HEK293T (cell line): ENCODE data around the gene TLNRD1.

Experiments used
- CTCF ChIA-PET: fragments of 350-600 bp; formaldehyde crosslinking; extraction: SDS; loops from one replicate; lab custom pipeline; 2021; ENCODE audit warnings: antibody characterized with exemption, inconsistent platforms; lab: Yijun Ruan, JAX
- POLR2A ChIA-PET: fragments of 350-600 bp; formaldehyde crosslinking; extraction: SDS; loops from one replicate; lab custom pipeline; 2020; ENCODE audit warnings: antibody characterized with exemption, inconsistent platforms; lab: Yijun Ruan, JAX
- DNase-seq: peaks from one replicate; pipeline ENCODE4 v3.0.0; 2012; ENCODE audit warnings: mixed read lengths; ENCODE audit errors: extremely low spot score
- ARNT ChIP-seq: fragments of 450-650 bp; IDR thresholded peaks from 2 replicates; pipeline ENCODE4 v1.6.1; 2017; ENCODE audit warnings: mild to moderate bottlenecking
- BHLHE40 ChIP-seq: fragments of 450-650 bp; IDR thresholded peaks from 2 replicates; pipeline ENCODE4 v1.6.1; 2016; ENCODE audit warnings: mild to moderate bottlenecking, moderate library complexity, borderline replicate concordance
- CTBP1 ChIP-seq: fragments of 450-650 bp; IDR thresholded peaks from 2 replicates; pipeline ENCODE4 v1.6.1; 2016; ENCODE audit warnings: borderline replicate concordance
- ELF4 ChIP-seq: fragments of 450-650 bp; IDR thresholded peaks from 2 replicates; pipeline ENCODE4 v1.6.1; 2017; ENCODE audit warnings: antibody characterized with exemption
- FOXA1 ChIP-seq: fragments of 450-650 bp; IDR thresholded peaks from 2 replicates; pipeline ENCODE4 v1.6.1; 2016; ENCODE audit warnings: mild to moderate bottlenecking
- FOXK2 ChIP-seq: fragments of 450-650 bp; IDR thresholded peaks from 2 replicates; pipeline ENCODE4 v1.6.1; 2016; ENCODE audit warnings: mild to moderate bottlenecking
- FOXM1 ChIP-seq: fragments of 450-650 bp; IDR thresholded peaks from 2 replicates; pipeline ENCODE4 v1.6.1; 2017; ENCODE audit warnings: mild to moderate bottlenecking, borderline replicate concordance
- HDGF ChIP-seq: fragments of 450-650 bp; IDR thresholded peaks from 2 replicates; pipeline ENCODE4 v1.6.1; 2017; ENCODE audit warnings: antibody characterized with exemption, borderline replicate concordance
- L3MBTL2 ChIP-seq: fragments of 450-650 bp; conservative IDR thresholded peaks from 2 replicates; pipeline ENCODE4 v1.6.1; 2016; ENCODE audit warnings: mild to moderate bottlenecking
- LEF1 ChIP-seq: fragments of 450-650 bp; IDR thresholded peaks from 2 replicates; pipeline ENCODE4 v1.6.1; 2017; ENCODE audit warnings: mild to moderate bottlenecking, borderline replicate concordance
- NFRKB ChIP-seq: fragments of 450-650 bp; IDR thresholded peaks from 2 replicates; pipeline ENCODE4 v1.6.1; 2016; ENCODE audit warnings: mild to moderate bottlenecking, moderate library complexity
- SP1 ChIP-seq: fragments of 450-650 bp; IDR thresholded peaks from 2 replicates; pipeline ENCODE4 v1.6.1; 2017
- SUZ12 ChIP-seq: fragments of 450-650 bp; IDR thresholded peaks from 2 replicates; pipeline ENCODE4 v1.6.1; 2016; ENCODE audit warnings: mild to moderate bottlenecking
- TARDBP ChIP-seq: fragments of 450-650 bp; IDR thresholded peaks from 2 replicates; pipeline ENCODE4 v1.6.1; 2016
- ZNF384 ChIP-seq: fragments of 450-650 bp; IDR thresholded peaks from 2 replicates; pipeline ENCODE4 v1.6.1; 2016
- TF ChIP-seq, protein P1 (sequence below): fragments of 450-650 bp; IDR thresholded peaks from 2 replicates; pipeline ENCODE4 v1.6.1; 2016

Gene TLNRD1

DNA sequence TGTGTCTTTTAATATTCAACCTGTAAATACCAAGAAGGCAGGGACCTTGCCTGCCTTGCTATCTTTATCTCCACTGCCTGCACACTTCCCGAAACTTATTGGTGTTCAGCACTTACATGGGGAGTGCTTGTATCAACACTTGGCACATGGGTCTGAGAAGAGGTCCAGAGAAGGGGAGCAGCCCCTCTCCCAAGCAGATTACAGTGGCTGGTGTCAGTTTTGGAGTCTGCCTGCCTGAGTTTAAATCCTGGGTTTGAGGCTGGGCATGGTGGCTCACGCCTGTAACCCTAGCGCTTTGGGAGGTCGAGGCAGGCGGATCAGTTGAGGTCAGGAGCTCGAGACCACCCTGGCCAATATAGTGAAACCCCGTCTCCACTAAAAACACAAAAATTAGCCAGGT lies 31.4 kb upstream of the TLNRD1 start:
- TF ChIP-seq CTBP1 (no peak), FOXK2 (no peak), L3MBTL2 (no peak), NFRKB (no peak), FOXA1 (no peak), HDGF (no peak), LEF1 (no peak), SP1 (no peak), ZNF384 (no peak), ELF4 (no peak), ARNT (no peak), TARDBP (no peak), SUZ12 (no peak), BHLHE40 (no peak), FOXM1 (no peak)
- TF ChIP-seq, protein P1, sequence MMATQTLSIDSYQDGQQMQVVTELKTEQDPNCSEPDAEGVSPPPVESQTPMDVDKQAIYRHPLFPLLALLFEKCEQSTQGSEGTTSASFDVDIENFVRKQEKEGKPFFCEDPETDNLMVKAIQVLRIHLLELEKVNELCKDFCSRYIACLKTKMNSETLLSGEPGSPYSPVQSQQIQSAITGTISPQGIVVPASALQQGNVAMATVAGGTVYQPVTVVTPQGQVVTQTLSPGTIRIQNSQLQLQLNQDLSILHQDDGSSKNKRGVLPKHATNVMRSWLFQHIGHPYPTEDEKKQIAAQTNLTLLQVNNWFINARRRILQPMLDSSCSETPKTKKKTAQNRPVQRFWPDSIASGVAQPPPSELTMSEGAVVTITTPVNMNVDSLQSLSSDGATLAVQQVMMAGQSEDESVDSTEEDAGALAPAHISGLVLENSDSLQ: no peak
- no peak for DNase-seq
- POLR2A ChIA-PET: no interaction called here
- CTCF ChIA-PET: interaction anchor here (0.7 to 3.2 kb wide), 8 partner anchors 52 to 402 kb away, joined by 3 to 23 read pairs (median 4); partner anchors contain the start of gene CEMIP

DNA sequence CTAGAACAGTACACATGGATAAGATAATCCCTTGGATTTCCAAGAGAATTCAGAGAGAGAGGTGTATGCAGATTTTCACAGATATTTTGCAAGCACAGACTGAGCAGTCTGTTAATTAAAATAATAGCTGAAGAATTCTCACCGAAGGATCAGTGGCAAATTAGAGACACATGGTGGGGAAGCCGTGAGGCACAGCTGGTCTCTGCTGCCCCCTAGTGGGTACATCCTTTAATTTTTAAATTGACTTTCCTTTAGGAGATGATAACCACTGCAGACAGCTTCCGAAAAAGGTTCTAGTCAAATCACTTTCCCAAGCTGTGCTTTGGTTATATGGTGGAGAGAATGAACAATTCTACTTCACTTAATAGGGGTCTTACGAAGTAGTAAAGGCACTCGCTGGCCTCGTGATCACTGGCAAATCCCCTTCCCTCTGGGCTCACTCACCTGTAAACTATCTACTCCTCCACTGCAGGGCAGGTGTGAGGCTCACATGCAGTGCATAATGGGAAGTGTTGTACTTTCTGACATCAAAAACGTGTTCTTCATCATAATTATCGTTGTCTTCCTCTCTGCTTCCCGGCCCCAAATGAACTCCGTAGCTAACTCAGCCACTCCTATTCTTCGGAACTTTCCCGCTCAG lies 30.6 kb upstream of the TLNRD1 start:
- POLR2A ChIA-PET: no interaction called here
- no peak for TF ChIP-seq FOXA1
- TF ChIP-seq L3MBTL2: peak; percentile 57
- TF ChIP-seq FOXM1: no peak
- TF ChIP-seq, protein P1: no peak
- TF ChIP-seq HDGF: no peak
- DNase-seq: peak; percentile 73

DNA sequence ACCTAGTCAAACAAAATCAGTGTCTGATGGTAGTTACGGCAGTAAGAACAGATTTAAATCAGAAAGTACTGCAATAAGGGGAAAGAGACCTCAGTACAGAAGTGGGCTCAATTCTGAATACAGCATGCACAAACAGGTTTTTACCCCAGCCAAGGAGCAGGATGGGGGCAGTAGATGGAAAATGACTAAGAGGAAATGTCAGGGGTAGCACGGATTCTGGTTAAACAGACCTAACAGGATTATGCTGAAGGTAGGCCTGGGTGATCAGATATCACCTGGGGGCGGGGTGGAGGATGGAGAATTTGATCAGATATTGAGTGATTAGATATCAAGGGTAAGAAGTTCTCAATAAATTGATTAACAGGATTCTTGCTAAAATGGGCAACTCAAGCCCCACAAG lies 30.1 kb upstream of the TLNRD1 start:
- ChIA-PET POLR2A (no interaction called here), CTCF (interaction anchor here (1.0 to 3.2 kb wide), 8 partner anchors 9 to 296 kb away, joined by 3 to 23 read pairs (median 5); partner anchors contain the start of gene CEMIP)
- no peak for TF ChIP-seq BHLHE40
- TF ChIP-seq FOXK2: no peak
- TF ChIP-seq CTBP1: no peak
- TF ChIP-seq TARDBP: no peak
- no peak for DNase-seq

More for the DNA sequence above, 30.6 kb upstream of the TLNRD1 start:
- CTCF ChIA-PET: interaction anchor here (0.7 to 3.2 kb wide), 12 partner anchors 53 to 403 kb away, joined by 3 to 23 read pairs (median 4); partner anchors contain the start of gene CEMIP

DNA sequence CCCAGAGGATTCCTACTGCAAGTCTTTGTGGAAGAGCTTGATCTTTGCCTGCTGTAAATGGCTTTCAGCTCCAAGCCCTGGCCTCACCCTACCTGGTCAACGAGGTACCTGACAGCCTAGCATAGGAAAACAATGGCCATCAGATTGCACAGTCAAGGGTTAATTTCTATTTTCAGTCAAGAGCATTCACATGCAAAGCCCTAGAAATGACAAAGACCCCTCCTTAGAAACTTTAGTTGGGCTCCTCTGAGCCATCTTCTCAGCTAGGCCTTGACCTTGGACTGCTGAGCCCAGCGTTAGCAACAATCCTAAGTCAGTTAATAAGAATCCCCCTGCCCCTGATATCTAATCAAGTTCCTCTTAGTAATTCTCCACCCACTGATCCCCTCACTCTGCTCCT lies 29.6 kb upstream of the TLNRD1 start:
- POLR2A ChIA-PET: no interaction called here
- TF ChIP-seq HDGF: no peak
- no peak for TF ChIP-seq NFRKB
- TF ChIP-seq ARNT: no peak
- TF ChIP-seq ZNF384: no peak
- TF ChIP-seq, protein P1: no peak
- TF ChIP-seq ELF4: no peak
- no peak for TF ChIP-seq BHLHE40
- no peak for TF ChIP-seq SP1
- no peak for TF ChIP-seq LEF1
- no peak for TF ChIP-seq L3MBTL2
- TF ChIP-seq FOXM1: no peak
- TF ChIP-seq FOXA1: no peak
- no peak for TF ChIP-seq FOXK2
- no peak for TF ChIP-seq CTBP1
- TF ChIP-seq SUZ12: no peak
- CTCF ChIA-PET: interaction anchor here (1.0 kb wide), 1 partner anchor 8 kb away, joined by 4 read pairs; no protein-coding TSS in a partner anchor
- DNase-seq: no peak

DNA sequence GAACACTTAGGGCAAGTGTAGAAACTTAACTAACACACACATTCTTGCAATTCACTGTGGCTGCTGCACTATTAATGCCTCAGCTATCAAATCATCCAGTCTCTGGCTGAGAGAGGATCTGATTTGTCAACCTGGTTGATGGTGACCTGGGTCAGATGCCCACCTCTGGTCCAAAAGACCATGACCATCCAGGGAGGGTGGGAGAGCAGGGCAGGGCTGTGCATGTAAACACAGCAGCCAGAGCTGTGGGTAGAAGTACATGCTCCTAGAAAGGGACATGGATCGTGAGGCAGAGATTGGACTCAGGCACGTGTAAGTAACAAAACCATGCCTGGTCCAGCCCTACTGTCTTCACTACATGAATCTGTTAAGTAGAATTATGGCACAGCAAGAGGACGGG lies 28.4 kb upstream of the TLNRD1 start:
- TF ChIP-seq FOXK2 (no peak), ZNF384 (no peak), NFRKB (no peak)
- POLR2A ChIA-PET: no interaction called here
- DNase-seq: no peak
- CTCF ChIA-PET: interaction anchor here (0.6 to 1.2 kb wide), 2 partner anchors 193 to 1111 kb away, joined by 3 to 5 read pairs; partner anchors contain the start of gene CEMIP

DNA sequence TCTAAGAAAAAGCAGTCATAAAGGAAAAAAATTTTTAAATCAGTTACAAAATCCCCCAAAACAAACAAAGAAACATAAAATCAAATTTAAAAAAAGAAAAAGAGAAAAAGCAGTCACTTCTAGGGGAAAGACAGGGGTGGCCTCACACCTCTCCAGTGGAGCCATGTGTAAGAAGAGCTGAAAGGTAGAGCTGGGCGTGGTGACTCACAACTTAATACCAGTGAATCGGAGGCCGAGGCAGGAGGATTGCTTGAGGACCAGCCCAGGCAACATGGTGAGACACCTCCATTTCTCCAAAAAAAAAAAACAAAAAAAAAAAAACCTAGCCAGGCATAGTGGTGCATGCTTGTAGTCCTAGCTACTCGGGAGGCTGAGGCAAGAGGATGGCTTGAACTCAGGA lies 25.8 kb upstream of the TLNRD1 start:
- no peak for DNase-seq
- TF ChIP-seq L3MBTL2 (0 out of 2 replicates have a peak, but pooled peaks have one; percentile 14), FOXM1 (no peak), HDGF (no peak), BHLHE40 (no peak), NFRKB (no peak)
- TF ChIP-seq, protein P1: no peak
- POLR2A ChIA-PET: no interaction called here
- CTCF ChIA-PET: interaction anchor here (0.7 to 4.9 kb wide), 5 partner anchors 25 to 291 kb away, joined by 3 to 94 read pairs (median 4); no protein-coding TSS in a partner anchor
